ENCODE measurements around the gene CROCC.

Gene CROCC

GRCh38 chr1:16973215-16973614, 51.5 kb downstream of the CROCC start:
- H3K4me1 ChIP-seq, result no peaks in the 10 kb centered on the region

GRCh38 chr1:16975211-16975610, 53.5 kb downstream of the CROCC start:
- Histone ChIP-seq H3K27me3 (ENCODE audit: control insufficient read depth, insufficient read depth, low read length) (no peaks in the 10 kb centered on the region), H3K4me1 (no peaks in the 10 kb centered on the region), H3K36me3 (ENCODE audit: control insufficient read depth, insufficient read depth, low read length) (no peaks in the 10 kb centered on the region), H3K4me2 (ENCODE audit: low read length) (no peak overlapping the region), H3K79me2 (no peaks in the 10 kb centered on the region), H2AFZ (no peak overlapping the region), H3K9me3 (ENCODE audit: control insufficient read depth, low read length) (no peaks in the 10 kb centered on the region), H3K27ac (no peak overlapping the region), H3K4me3 (ENCODE audit: low read depth, low read length) (no peak overlapping the region), H3K9ac (no peak overlapping the region)
- TF ChIP-seq, protein P1, sequence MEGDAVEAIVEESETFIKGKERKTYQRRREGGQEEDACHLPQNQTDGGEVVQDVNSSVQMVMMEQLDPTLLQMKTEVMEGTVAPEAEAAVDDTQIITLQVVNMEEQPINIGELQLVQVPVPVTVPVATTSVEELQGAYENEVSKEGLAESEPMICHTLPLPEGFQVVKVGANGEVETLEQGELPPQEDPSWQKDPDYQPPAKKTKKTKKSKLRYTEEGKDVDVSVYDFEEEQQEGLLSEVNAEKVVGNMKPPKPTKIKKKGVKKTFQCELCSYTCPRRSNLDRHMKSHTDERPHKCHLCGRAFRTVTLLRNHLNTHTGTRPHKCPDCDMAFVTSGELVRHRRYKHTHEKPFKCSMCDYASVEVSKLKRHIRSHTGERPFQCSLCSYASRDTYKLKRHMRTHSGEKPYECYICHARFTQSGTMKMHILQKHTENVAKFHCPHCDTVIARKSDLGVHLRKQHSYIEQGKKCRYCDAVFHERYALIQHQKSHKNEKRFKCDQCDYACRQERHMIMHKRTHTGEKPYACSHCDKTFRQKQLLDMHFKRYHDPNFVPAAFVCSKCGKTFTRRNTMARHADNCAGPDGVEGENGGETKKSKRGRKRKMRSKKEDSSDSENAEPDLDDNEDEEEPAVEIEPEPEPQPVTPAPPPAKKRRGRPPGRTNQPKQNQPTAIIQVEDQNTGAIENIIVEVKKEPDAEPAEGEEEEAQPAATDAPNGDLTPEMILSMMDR (IDR thresholded peaks at IDR 0.05), result no peak

More at GRCh38 chr1:16973215-16973614, 51.5 kb downstream of the CROCC start:
- no peaks in the 10 kb centered on the region for H3K79me2 ChIP-seq
- H3K4me2 ChIP-seq (ENCODE audit: low read length), result no peak overlapping the region
- no peaks in the 10 kb centered on the region for H3K27me3 ChIP-seq (ENCODE audit: control insufficient read depth, insufficient read depth, low read length)
- no peak overlapping the region for H3K4me3 ChIP-seq (ENCODE audit: low read depth, low read length)
- H3K9ac ChIP-seq, result no peak overlapping the region
- H2AFZ ChIP-seq, result no peak overlapping the region
- no peaks in the 10 kb centered on the region for H3K36me3 ChIP-seq (ENCODE audit: control insufficient read depth, insufficient read depth, low read length)
- no peak overlapping the region for H3K27ac ChIP-seq
- TF ChIP-seq, protein P1 (IDR thresholded peaks at IDR 0.05), result no peak
- no peaks in the 10 kb centered on the region for H3K9me3 ChIP-seq (ENCODE audit: control insufficient read depth, low read length)

DNA sequence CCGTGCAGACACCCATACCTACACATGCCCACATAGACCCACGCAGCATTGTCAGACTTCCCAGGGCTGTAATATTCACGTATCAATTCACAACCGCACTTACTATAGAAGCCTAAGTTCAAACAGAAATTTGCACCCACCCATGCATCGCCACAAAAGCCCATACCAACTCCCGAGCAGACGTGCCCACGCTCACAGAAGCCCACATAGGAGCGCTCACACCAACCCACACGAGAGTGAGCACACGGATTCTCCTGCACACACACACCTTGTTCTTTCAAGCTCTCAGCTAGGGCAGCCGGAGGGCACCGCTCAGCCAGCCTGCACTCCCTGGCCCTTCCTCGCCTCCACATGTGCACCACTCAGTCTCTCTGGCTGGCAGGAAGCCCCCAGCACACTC, 54.1 kb downstream of the CROCC start:
- Histone ChIP-seq H3K4me3 (ENCODE audit: low read depth, low read length) (no peak overlapping the region), H3K9me3 (ENCODE audit: control insufficient read depth, low read length) (no peaks in the 10 kb centered on the region), H2AFZ (no peak overlapping the region), H3K4me2 (ENCODE audit: low read length) (no peak overlapping the region), H3K36me3 (ENCODE audit: control insufficient read depth, insufficient read depth, low read length) (no peaks in the 10 kb centered on the region), H3K79me2 (no peaks in the 10 kb centered on the region), H3K27ac (no peak overlapping the region), H3K27me3 (ENCODE audit: control insufficient read depth, insufficient read depth, low read length) (no peaks in the 10 kb centered on the region), H3K4me1 (no peaks in the 10 kb centered on the region), H3K9ac (no peak overlapping the region)
- TF ChIP-seq, protein P1 (IDR thresholded peaks at IDR 0.05), result no peak

- no peak overlapping the region for H3K4me2 ChIP-seq (ENCODE audit: low read length)
- TF ChIP-seq, protein P1 (IDR thresholded peaks at IDR 0.05), result no peak
- H3K27ac ChIP-seq, result no peak overlapping the region
- H3K36me3 ChIP-seq (ENCODE audit: control insufficient read depth, insufficient read depth, low read length), result no peaks in the 10 kb centered on the region
- no peak overlapping the region for H3K9ac ChIP-seq
- H2AFZ ChIP-seq, result no peak overlapping the region
- no peaks in the 10 kb centered on the region for H3K79me2 ChIP-seq
- H3K4me3 ChIP-seq (ENCODE audit: low read depth, low read length), result no peak overlapping the region
- H3K9me3 ChIP-seq (ENCODE audit: control insufficient read depth, low read length), result no peaks in the 10 kb centered on the region
- H3K27me3 ChIP-seq (ENCODE audit: control insufficient read depth, insufficient read depth, low read length), result no peaks in the 10 kb centered on the region
- H3K4me1 ChIP-seq, result no peaks in the 10 kb centered on the region
Observed at GRCh38 chr1:16976966-16977365, 55.2 kb downstream of the CROCC start.

GRCh38 chr1:16977377-16977776, 55.6 kb downstream of the CROCC start:
- no peak overlapping the region for H2AFZ ChIP-seq
- H3K79me2 ChIP-seq, result no peaks in the 10 kb centered on the region
- no peaks in the 10 kb centered on the region for H3K36me3 ChIP-seq (ENCODE audit: control insufficient read depth, insufficient read depth, low read length)
- no peaks in the 10 kb centered on the region for H3K27me3 ChIP-seq (ENCODE audit: control insufficient read depth, insufficient read depth, low read length)
- no peaks in the 10 kb centered on the region for H3K9me3 ChIP-seq (ENCODE audit: control insufficient read depth, low read length)
- H3K9ac ChIP-seq, result no peak overlapping the region
- no peak overlapping the region for H3K4me3 ChIP-seq (ENCODE audit: low read depth, low read length)
- no peak overlapping the region for H3K27ac ChIP-seq
- H3K4me1 ChIP-seq, result no peaks in the 10 kb centered on the region
- H3K4me2 ChIP-seq (ENCODE audit: low read length), result no peak overlapping the region
- TF ChIP-seq, protein P1 (IDR thresholded peaks at IDR 0.05), result no peak

Data from parathyroid adenoma (tissue), 2 donors.